Measurements from ENCODE around the gene TBX19. TPM values are rescaled to one million over a fixed set of nuclear protein-coding genes. Genes with fewer than 3 reads are reported as not detected.

The TBX19 gene
- total and polyA plus RNA-seq, 2 donors: 1.1 to 1.8 TPM

- DNase-seq (ENCODE audit: extremely low spot score): no peak
- H3K27ac ChIP-seq (ENCODE audit: low read depth): no peak overlapping the region
- WGBS: 84% methylated on average over 3 of the region's 3 CpGs
These were observed 7.8 kb downstream of the TBX19 start for GRCh38 chr1:168288311-168289052.

GRCh38 chr1:168291222-168291837, 10.7 kb downstream of the TBX19 start:
- Histone ChIP-seq H3K27ac (ENCODE audit: low read depth) (no peak overlapping the region), H3K36me3 (ENCODE audit: insufficient read depth) (peaks cover 2% of the 10 kb centered on the region), H3K4me1 (ENCODE audit: insufficient read depth) (no peaks in the 10 kb centered on the region), H3K4me3 (ENCODE audit: low read depth, low read length) (no peak overlapping the region)
- WGBS: 90% methylated on average over 15 of the region's 15 CpGs
- DNase-seq (ENCODE audit: extremely low spot score): no peak

More at GRCh38 chr1:168288311-168289052, 7.8 kb downstream of the TBX19 start:
- no peak overlapping the region for H3K4me3 ChIP-seq (ENCODE audit: low read depth, low read length)
- no peaks in the 10 kb centered on the region for H3K4me1 ChIP-seq (ENCODE audit: insufficient read depth)
- peaks cover 2% of the 10 kb centered on the region for H3K36me3 ChIP-seq (ENCODE audit: insufficient read depth)

- Histone ChIP-seq H3K4me3 (ENCODE audit: low read depth, low read length) (no peak overlapping the region), H3K4me1 (ENCODE audit: insufficient read depth) (no peaks in the 10 kb centered on the region), H3K27ac (ENCODE audit: low read depth) (no peak overlapping the region), H3K36me3 (ENCODE audit: insufficient read depth) (peaks cover 2% of the 10 kb centered on the region)
- DNase-seq (ENCODE audit: extremely low spot score): no peak
- 68% methylated on average over 1 of the region's 1 CpG for WGBS
These were observed 12.7 kb downstream of the TBX19 start for GRCh38 chr1:168293356-168293755.

- DNase-seq (ENCODE audit: extremely low spot score): no peak
- no peak overlapping the region for H3K4me3 ChIP-seq (ENCODE audit: low read depth, low read length)
- whole genome bisulfite sequencing: 84% methylated on average over 8 of the region's 8 CpGs
These were observed 14.9 kb downstream of the TBX19 start for GRCh38 chr1:168295411-168296114.

GRCh38 chr1:168297019-168297730, 16.5 kb downstream of the TBX19 start:
- no peaks in the 10 kb centered on the region for H3K4me1 ChIP-seq (ENCODE audit: insufficient read depth)
- H3K4me3 ChIP-seq (ENCODE audit: low read depth, low read length): no peak overlapping the region
- no peaks in the 10 kb centered on the region for H3K36me3 ChIP-seq (ENCODE audit: insufficient read depth)
- DNase-seq (ENCODE audit: extremely low spot score): no peak
- no peak overlapping the region for H3K27ac ChIP-seq (ENCODE audit: low read depth)
- WGBS: 75% methylated on average over 7 of the region's 7 CpGs

More at GRCh38 chr1:168295411-168296114, 14.9 kb downstream of the TBX19 start:
- Histone ChIP-seq H3K27ac (ENCODE audit: low read depth) (no peak overlapping the region), H3K36me3 (ENCODE audit: insufficient read depth) (no peaks in the 10 kb centered on the region), H3K4me1 (ENCODE audit: insufficient read depth) (no peaks in the 10 kb centered on the region)

- no peak overlapping the region for H3K4me3 ChIP-seq (ENCODE audit: low read depth, low read length)
- 94% methylated on average over 3 of the region's 3 CpGs for WGBS
- no peaks in the 10 kb centered on the region for H3K4me1 ChIP-seq (ENCODE audit: insufficient read depth)
- no peaks in the 10 kb centered on the region for H3K36me3 ChIP-seq (ENCODE audit: insufficient read depth)
- H3K27ac ChIP-seq (ENCODE audit: low read depth): no peak overlapping the region
- no peak for DNase-seq (ENCODE audit: extremely low spot score)
These were observed 17.8 kb downstream of the TBX19 start for GRCh38 chr1:168298446-168298845.

- peaks cover 1% of the 10 kb centered on the region for H3K36me3 ChIP-seq (ENCODE audit: insufficient read depth)
- DNase-seq (ENCODE audit: extremely low spot score): no peak
- H3K4me3 ChIP-seq (ENCODE audit: low read depth, low read length): no peak overlapping the region
- H3K27ac ChIP-seq (ENCODE audit: low read depth): no peak overlapping the region
- no peaks in the 10 kb centered on the region for H3K4me1 ChIP-seq (ENCODE audit: insufficient read depth)
- 65% methylated on average over 2 of the region's 2 CpGs for WGBS
These were observed 19.9 kb downstream of the TBX19 start for GRCh38 chr1:168300626-168301025.

GRCh38 chr1:168301664-168302320, 21.1 kb downstream of the TBX19 start:
- Histone ChIP-seq H3K27ac (ENCODE audit: low read depth) (no peak overlapping the region), H3K4me1 (ENCODE audit: insufficient read depth) (no peaks in the 10 kb centered on the region), H3K36me3 (ENCODE audit: insufficient read depth) (peaks cover 1% of the 10 kb centered on the region), H3K4me3 (ENCODE audit: low read depth, low read length) (no peak overlapping the region)
- WGBS: 61% methylated on average over 3 of the region's 3 CpGs
- DNase-seq (ENCODE audit: extremely low spot score): no peak

- H3K4me3 ChIP-seq (ENCODE audit: low read depth, low read length): no peak overlapping the region
- DNase-seq (ENCODE audit: extremely low spot score): no peak
- 91% methylated on average over 7 of the region's 7 CpGs for WGBS
- H3K4me1 ChIP-seq (ENCODE audit: insufficient read depth): no peaks in the 10 kb centered on the region
- no peak overlapping the region for H3K27ac ChIP-seq (ENCODE audit: low read depth)
- H3K36me3 ChIP-seq (ENCODE audit: insufficient read depth): peaks cover 1% of the 10 kb centered on the region
These were observed 23.3 kb downstream of the TBX19 start for GRCh38 chr1:168303716-168304540.

- H3K4me1 ChIP-seq (ENCODE audit: insufficient read depth): no peaks in the 10 kb centered on the region
- peaks cover 1% of the 10 kb centered on the region for H3K36me3 ChIP-seq (ENCODE audit: insufficient read depth)
- H3K27ac ChIP-seq (ENCODE audit: low read depth): no peak overlapping the region
- WGBS: 92% methylated on average over 5 of the region's 5 CpGs
- DNase-seq (ENCODE audit: extremely low spot score): no peak
- no peak overlapping the region for H3K4me3 ChIP-seq (ENCODE audit: low read depth, low read length)
These were observed 24.2 kb downstream of the TBX19 start for GRCh38 chr1:168304865-168305264.

- H3K27ac ChIP-seq (ENCODE audit: low read depth): no peak overlapping the region
- DNase-seq (ENCODE audit: extremely low spot score): no peak
- no peaks in the 10 kb centered on the region for H3K4me1 ChIP-seq (ENCODE audit: insufficient read depth)
- 91% methylated on average over 12 of the region's 12 CpGs for WGBS
- no peak overlapping the region for H3K4me3 ChIP-seq (ENCODE audit: low read depth, low read length)
- H3K36me3 ChIP-seq (ENCODE audit: insufficient read depth): no peaks in the 10 kb centered on the region
These were observed 32.3 kb downstream of the TBX19 start for GRCh38 chr1:168312718-168313604.

- WGBS: 93% methylated on average over 1 of the region's 1 CpG
- Histone ChIP-seq H3K27ac (ENCODE audit: low read depth) (no peak overlapping the region), H3K36me3 (ENCODE audit: insufficient read depth) (no peaks in the 10 kb centered on the region), H3K4me3 (ENCODE audit: low read depth, low read length) (no peak overlapping the region), H3K4me1 (ENCODE audit: insufficient read depth) (no peaks in the 10 kb centered on the region)
- no peak for DNase-seq (ENCODE audit: extremely low spot score)
These were observed 35.5 kb downstream of the TBX19 start for GRCh38 chr1:168316142-168316541.

Measured in urinary bladder (tissue), 4 donors.